ENCODE results near the gene U2AF2. TPM values are rescaled to one million over a fixed set of nuclear protein-coding genes. Genes with fewer than 3 reads are reported as not detected.

The U2AF2 gene
- total and polyA plus RNA-seq, 9 donors = 27.3 to 183 (median 148) TPM

DNA sequence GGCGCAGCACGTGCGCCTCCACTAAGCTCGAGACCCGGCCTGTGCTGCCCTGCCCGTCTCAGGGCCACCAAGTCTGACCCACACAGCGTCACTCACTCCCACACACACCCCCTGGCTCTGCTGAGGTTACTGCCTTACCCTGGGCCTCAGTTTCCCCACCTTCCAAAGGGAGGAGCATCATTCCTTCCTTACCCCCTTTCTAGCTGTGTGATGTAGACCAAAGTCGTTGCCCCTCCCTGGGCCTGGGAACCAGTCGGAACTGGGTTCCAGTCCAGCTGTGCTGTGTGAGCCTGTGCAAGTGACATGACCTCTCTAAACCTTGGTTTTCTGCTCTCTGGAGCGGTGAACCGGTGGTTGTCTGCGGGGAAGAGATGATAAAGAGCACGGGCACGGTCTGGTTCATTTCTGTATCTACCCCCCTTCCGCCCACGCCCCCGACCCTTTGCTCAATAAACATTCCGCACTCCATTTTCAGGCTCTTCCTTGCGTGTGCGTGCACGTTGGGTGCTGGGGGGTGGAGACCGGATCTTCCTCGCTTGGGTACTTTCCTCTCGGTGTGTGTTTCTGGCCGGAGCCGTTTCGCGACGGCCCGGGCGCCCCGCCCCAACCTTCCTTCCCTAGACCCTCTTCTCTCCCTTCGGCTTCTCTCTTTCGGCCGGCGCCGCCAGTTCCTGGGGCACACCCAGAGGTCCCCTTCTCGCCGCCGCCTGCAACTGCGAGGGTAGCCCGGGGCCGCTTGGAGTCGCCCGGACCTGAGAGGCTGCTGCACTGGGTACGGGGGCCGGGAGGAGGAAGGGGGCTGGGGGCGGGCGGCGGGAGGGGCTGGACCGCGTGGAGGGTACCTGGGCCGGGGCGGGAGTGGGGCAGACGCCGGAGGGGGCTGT lies 11.6 kb upstream of the U2AF2 start, which contains the start of gene ZNF581:
Gene ZNF581, plus strand, starts transcription at position 647 of the 884 bp plus-strand sequence. CDS start 923 bp downstream, outside the sequence.
- intact Hi-C loops (cut with DNase I) = no loop called here
- H3K36me3 ChIP-seq = no peaks in the 10 kb centered on the region
- H3K4me3 ChIP-seq = peak within 1 kb of the TSS; percentile 93
- no peaks in the 10 kb centered on the region for H3K9me3 ChIP-seq
- peaks cover 11% of the 10 kb centered on the region for H3K4me1 ChIP-seq (ENCODE audit: insufficient read depth)
- peak within 1 kb of the TSS; percentile 95 to 96 for H3K27ac ChIP-seq
- H3K27me3 ChIP-seq = no peaks in the 10 kb centered on the region
- DNase-seq = peak; percentile 63 to 84 (median 74)
- TF ChIP-seq, protein P1, sequence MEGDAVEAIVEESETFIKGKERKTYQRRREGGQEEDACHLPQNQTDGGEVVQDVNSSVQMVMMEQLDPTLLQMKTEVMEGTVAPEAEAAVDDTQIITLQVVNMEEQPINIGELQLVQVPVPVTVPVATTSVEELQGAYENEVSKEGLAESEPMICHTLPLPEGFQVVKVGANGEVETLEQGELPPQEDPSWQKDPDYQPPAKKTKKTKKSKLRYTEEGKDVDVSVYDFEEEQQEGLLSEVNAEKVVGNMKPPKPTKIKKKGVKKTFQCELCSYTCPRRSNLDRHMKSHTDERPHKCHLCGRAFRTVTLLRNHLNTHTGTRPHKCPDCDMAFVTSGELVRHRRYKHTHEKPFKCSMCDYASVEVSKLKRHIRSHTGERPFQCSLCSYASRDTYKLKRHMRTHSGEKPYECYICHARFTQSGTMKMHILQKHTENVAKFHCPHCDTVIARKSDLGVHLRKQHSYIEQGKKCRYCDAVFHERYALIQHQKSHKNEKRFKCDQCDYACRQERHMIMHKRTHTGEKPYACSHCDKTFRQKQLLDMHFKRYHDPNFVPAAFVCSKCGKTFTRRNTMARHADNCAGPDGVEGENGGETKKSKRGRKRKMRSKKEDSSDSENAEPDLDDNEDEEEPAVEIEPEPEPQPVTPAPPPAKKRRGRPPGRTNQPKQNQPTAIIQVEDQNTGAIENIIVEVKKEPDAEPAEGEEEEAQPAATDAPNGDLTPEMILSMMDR (IDR thresholded peaks at IDR 0.05) = no peak
- no peak for TF ChIP-seq POLR2A (IDR thresholded peaks at IDR 0.05)
- TF ChIP-seq EP300 (IDR thresholded peaks at IDR 0.05) = no peak
- whole genome bisulfite sequencing, 3 donors = 1% methylated on average over 47 to 56 of the region's 56 CpGs

DNA sequence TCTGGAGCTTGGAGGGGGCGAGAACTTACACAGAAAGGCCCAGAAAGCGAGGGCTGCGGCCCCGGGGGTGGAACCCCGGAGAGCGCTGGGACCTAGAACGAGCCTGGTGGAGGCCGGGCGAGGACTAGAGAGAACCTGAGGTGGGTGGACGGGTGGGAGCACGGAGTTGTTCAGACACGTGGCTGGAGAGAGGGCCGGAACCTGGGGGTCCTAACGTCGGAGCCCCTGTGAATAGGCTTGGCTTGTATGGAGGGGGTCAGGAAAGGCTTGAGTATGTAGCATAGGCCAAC lies 11.0 kb upstream of the U2AF2 start:
- peak in 1 of 5 donors; percentile 48 for DNase-seq
- Histone ChIP-seq H3K9me3 (no peaks in the 10 kb centered on the region), H3K4me1 (ENCODE audit: insufficient read depth) (peaks cover 13% of the 10 kb centered on the region), H3K27ac (peak overlapping the region; percentile 74 to 95), H3K36me3 (no peaks in the 10 kb centered on the region), H3K4me3 (peak overlapping the region; percentile 93), H3K27me3 (no peaks in the 10 kb centered on the region)
- TF ChIP-seq POLR2A (IDR thresholded peaks at IDR 0.05) = no peak
- TF ChIP-seq EP300 (IDR thresholded peaks at IDR 0.05) = no peak
- TF ChIP-seq, protein P1 (IDR thresholded peaks at IDR 0.05) = no peak
- intact Hi-C loops (cut with DNase I) = no loop called here
- WGBS, 3 donors = 0 to 1% (median 1%) methylated on average over 15 of the region's 15 CpGs

DNA sequence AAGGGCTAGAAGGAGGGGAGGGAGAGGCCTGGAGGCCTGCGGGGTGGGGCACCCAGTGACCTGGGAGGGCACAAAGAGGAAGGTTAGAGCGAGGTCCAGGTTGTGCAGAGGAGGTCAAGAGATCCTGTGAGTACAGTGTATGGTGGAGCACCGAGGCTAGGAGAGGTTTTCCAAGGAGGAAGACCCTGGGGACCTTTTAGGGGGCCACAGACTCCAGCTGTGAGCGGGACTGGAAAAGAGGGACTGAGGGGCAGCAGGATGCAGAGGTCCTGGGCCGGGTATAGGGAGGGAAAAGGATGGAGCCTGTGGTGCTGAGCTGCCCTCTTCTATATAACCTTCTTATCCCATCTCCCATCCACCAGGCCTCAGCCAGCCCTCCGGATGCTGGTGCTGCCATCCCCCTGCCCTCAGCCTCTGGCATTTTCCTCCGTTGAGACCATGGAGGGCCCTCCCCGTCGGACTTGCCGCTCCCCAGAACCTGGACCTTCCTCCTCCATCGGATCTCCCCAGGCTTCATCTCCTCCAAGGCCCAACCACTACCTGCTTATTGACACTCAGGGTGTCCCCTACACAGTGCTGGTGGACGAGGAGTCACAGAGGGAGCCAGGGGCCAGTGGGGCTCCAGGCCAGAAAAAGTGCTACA lies 10.5 kb upstream of the U2AF2 start:
- TF ChIP-seq, protein P1 (IDR thresholded peaks at IDR 0.05) = no peak
- no peak for TF ChIP-seq POLR2A (IDR thresholded peaks at IDR 0.05)
- no peak for TF ChIP-seq EP300 (IDR thresholded peaks at IDR 0.05)
- peak overlapping the region in 1 of 2 donors; percentile 74 for H3K27ac ChIP-seq
- H3K9me3 ChIP-seq = no peaks in the 10 kb centered on the region
- WGBS, 3 donors = 38 to 42% (median 41%) methylated on average over 12 of the region's 12 CpGs
- H3K4me3 ChIP-seq = peak overlapping the region; percentile 93
- H3K4me1 ChIP-seq (ENCODE audit: insufficient read depth) = peaks cover 18% of the 10 kb centered on the region
- DNase-seq = no peak
- H3K27me3 ChIP-seq = no peaks in the 10 kb centered on the region
- no peaks in the 10 kb centered on the region for H3K36me3 ChIP-seq
- intact Hi-C loops (cut with DNase I) = no loop called here

DNA sequence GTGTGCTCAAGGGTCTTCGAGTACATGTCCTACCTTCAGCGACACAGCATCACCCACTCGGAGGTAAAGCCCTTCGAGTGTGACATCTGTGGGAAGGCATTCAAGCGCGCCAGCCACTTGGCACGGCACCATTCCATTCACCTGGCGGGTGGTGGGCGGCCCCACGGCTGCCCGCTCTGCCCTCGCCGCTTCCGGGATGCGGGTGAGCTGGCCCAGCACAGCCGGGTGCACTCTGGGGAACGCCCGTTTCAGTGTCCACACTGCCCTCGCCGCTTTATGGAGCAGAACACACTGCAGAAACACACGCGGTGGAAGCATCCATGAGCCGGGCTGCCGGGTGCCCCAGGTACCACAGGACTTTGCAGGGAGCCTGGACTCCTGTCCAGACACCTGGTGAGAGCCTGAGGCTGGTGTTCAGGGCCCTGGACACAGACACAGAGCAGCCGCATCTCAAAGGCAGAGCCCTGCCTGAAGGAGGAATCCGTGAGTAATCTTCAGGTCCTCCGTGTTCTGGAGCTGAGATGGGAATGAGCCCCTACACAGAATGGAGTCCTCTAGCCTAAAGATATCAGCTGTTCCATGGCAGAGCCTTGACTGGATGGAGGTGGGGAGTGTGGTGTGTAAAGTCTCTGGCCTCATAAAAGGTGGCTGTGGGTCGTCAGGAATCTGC lies 9.9 kb upstream of the U2AF2 start:
- TF ChIP-seq POLR2A (IDR thresholded peaks at IDR 0.05) (no peak), EP300 (IDR thresholded peaks at IDR 0.05) (no peak)
- TF ChIP-seq, protein P1 (IDR thresholded peaks at IDR 0.05) = no peak
- H3K4me3 ChIP-seq = no peak overlapping the region
- no peaks in the 10 kb centered on the region for H3K36me3 ChIP-seq
- H3K9me3 ChIP-seq = no peaks in the 10 kb centered on the region
- WGBS, 3 donors = 75 to 86% (median 82%) methylated on average over 28 of the region's 28 CpGs
- peaks cover 18% of the 10 kb centered on the region for H3K4me1 ChIP-seq (ENCODE audit: insufficient read depth)
- intact Hi-C loops (cut with DNase I) = no loop called here
- H3K27me3 ChIP-seq = no peaks in the 10 kb centered on the region
- peak in 2 of 5 donors; percentile 49 to 52 for DNase-seq
- no peak overlapping the region for H3K27ac ChIP-seq

All from ovary (tissue), 9 donors.